ENCODE data around the gene KRTAP9-9.

The KRTAP9-9 gene

GRCh38 chr17:41298458-41299135, 43.4 kb downstream of the KRTAP9-9 start:
- no peaks in the 10 kb centered on the region for H3K9me2 ChIP-seq (replicated peaks; ENCODE audit: control insufficient read depth, low read length)
- H3K4me2 ChIP-seq (ENCODE audit: low read length): peak overlapping the region; percentile 55
- H3K4me1 ChIP-seq (ENCODE audit: control insufficient read depth, low read length): peaks cover 19% of the 10 kb centered on the region
- H3K27ac ChIP-seq (ENCODE audit: low read depth, low read length): no peak overlapping the region
- no peaks in the 10 kb centered on the region for H3K36me3 ChIP-seq (ENCODE audit: control insufficient read depth, low read length)
- H3K4me3 ChIP-seq (ENCODE audit: low read length): peak overlapping the region; percentile 9
- no peaks in the 10 kb centered on the region for H3K9me3 ChIP-seq (ENCODE audit: control insufficient read depth, insufficient read depth, low read length)
- H3F3A ChIP-seq (ENCODE audit: control insufficient read depth, insufficient read depth): no peaks in the 10 kb centered on the region
- H4K20me1 ChIP-seq (ENCODE audit: control insufficient read depth, insufficient read depth, low read depth, low read length): no peaks in the 10 kb centered on the region
- H3K79me2 ChIP-seq (ENCODE audit: control insufficient read depth, low read length): no peaks in the 10 kb centered on the region
- H3K27me3 ChIP-seq (ENCODE audit: control insufficient read depth, low read length): no peaks in the 10 kb centered on the region
- no peak for TF ChIP-seq CTCF (IDR thresholded peaks at IDR 0.05; ENCODE audit: low read depth, low read length, poor library complexity, severe bottlenecking)
- TF ChIP-seq EZH2phosphoT487 (IDR thresholded peaks at IDR 0.05; ENCODE audit: borderline replicate concordance, low read length): no peak

- Histone ChIP-seq H3K9me3 (ENCODE audit: control insufficient read depth, insufficient read depth, low read length) (no peaks in the 10 kb centered on the region), H3K27ac (ENCODE audit: low read depth, low read length) (no peak overlapping the region), H3K9me2 (replicated peaks; ENCODE audit: control insufficient read depth, low read length) (no peaks in the 10 kb centered on the region), H3K27me3 (ENCODE audit: control insufficient read depth, low read length) (no peaks in the 10 kb centered on the region), H3F3A (ENCODE audit: control insufficient read depth, insufficient read depth) (no peaks in the 10 kb centered on the region), H4K20me1 (ENCODE audit: control insufficient read depth, insufficient read depth, low read depth, low read length) (no peaks in the 10 kb centered on the region), H3K36me3 (ENCODE audit: control insufficient read depth, low read length) (no peaks in the 10 kb centered on the region), H3K4me3 (ENCODE audit: low read length) (no peak overlapping the region), H3K4me2 (ENCODE audit: low read length) (no peak overlapping the region), H3K4me1 (ENCODE audit: control insufficient read depth, low read length) (peaks cover 34% of the 10 kb centered on the region), H3K79me2 (ENCODE audit: control insufficient read depth, low read length) (no peaks in the 10 kb centered on the region)
- no peak for TF ChIP-seq CTCF (IDR thresholded peaks at IDR 0.05; ENCODE audit: low read depth, low read length, poor library complexity, severe bottlenecking)
- no peak for TF ChIP-seq EZH2phosphoT487 (IDR thresholded peaks at IDR 0.05; ENCODE audit: borderline replicate concordance, low read length)
These were observed 46.1 kb downstream of the KRTAP9-9 start for GRCh38 chr17:41301204-41301790.

- Histone ChIP-seq H3K4me2 (ENCODE audit: low read length) (peak within 1 kb of the TSS; percentile 20; the same call in 1 of the 2 replicates), H3K27me3 (ENCODE audit: control insufficient read depth, low read length) (no peaks in the 10 kb centered on the region), H3K27ac (ENCODE audit: low read depth, low read length) (no peak within 1 kb of the TSS), H3K9me3 (ENCODE audit: control insufficient read depth, insufficient read depth, low read length) (no peaks in the 10 kb centered on the region), H3K4me3 (ENCODE audit: low read length) (no peak within 1 kb of the TSS), H3K79me2 (ENCODE audit: control insufficient read depth, low read length) (no peaks in the 10 kb centered on the region), H3K4me1 (ENCODE audit: control insufficient read depth, low read length) (peaks cover 39% of the 10 kb centered on the region), H3K9me2 (replicated peaks; ENCODE audit: control insufficient read depth, low read length) (no peaks in the 10 kb centered on the region), H3K36me3 (ENCODE audit: control insufficient read depth, low read length) (no peaks in the 10 kb centered on the region), H4K20me1 (ENCODE audit: control insufficient read depth, insufficient read depth, low read depth, low read length) (no peaks in the 10 kb centered on the region), H3F3A (ENCODE audit: control insufficient read depth, insufficient read depth) (no peaks in the 10 kb centered on the region)
- TF ChIP-seq EZH2phosphoT487 (IDR thresholded peaks at IDR 0.05; ENCODE audit: borderline replicate concordance, low read length) (no peak), CTCF (IDR thresholded peaks at IDR 0.05; ENCODE audit: low read depth, low read length, poor library complexity, severe bottlenecking) (no peak)
These were observed 47.0 kb downstream of the KRTAP9-9 start, which contains the start of gene KRTAP29-1 for GRCh38 chr17:41301916-41302901. KRTAP29-1 (minus strand) TSS chr17:41302851; CDS start chr17:41302851, 0 bp downstream.

All from DOHH2 (cell line).